Transverse colon (tissue), 4 donors: ENCODE results near the gene C10orf143. TPM values are rescaled to one million over a fixed set of nuclear protein-coding genes. Genes with fewer than 3 reads are reported as not detected.

Experiments
- DNase-seq: peaks from one replicate; pipeline ENCODE4 v3.0.0-alpha.2; 2019
- H3K27ac ChIP-seq, 4 donors: fragments of 200-600 bp; sonication (generic); 2 replicates each; pipeline ENCODE4 v1.5.1; 2016 to 2018; ENCODE audit warnings: inconsistent platforms in 4 of 4
- H3K27me3 ChIP-seq: fragments of 200-600 bp; sonication (generic); 2 replicates; pipeline ENCODE4 v1.5.1; 2017; ENCODE audit warnings: inconsistent platforms
- H3K36me3 ChIP-seq, 4 donors: fragments of 200-600 bp; sonication (generic); 2 replicates each; pipeline ENCODE4 v1.5.1; 2017 to 2019; ENCODE audit warnings: inconsistent platforms in 4 of 4
- H3K4me1 ChIP-seq, 4 donors: fragments of 200-600 bp; sonication (generic); 2 replicates each; pipeline ENCODE4 v1.5.1; 2017 to 2020; ENCODE audit warnings: inconsistent platforms in 4 of 4
- H3K4me3 ChIP-seq, 4 donors: fragments of 200-600 bp; sonication (generic); 1 replicate in 1 of 4; 2 replicates in 3 of 4; pipeline versions ENCODE4 v1.5.1 to v1.6.1; 2017 to 2019; ENCODE audit warnings: inconsistent platforms in 4 of 4
- H3K9me3 ChIP-seq, 2 donors: fragments of 200-600 bp; sonication (generic); 2 replicates each; pipeline ENCODE4 v1.5.1; 2017 to 2019; ENCODE audit warnings: inconsistent platforms in 2 of 2
- CTCF ChIP-seq, 5 experiments: fragments of 200-600 bp in 3 of 5; fragments of 450-650 bp in 2 of 5; sonication (generic) in 3 of 5; IDR thresholded peaks; 1 replicate in 2 of 5; 2 replicates in 3 of 5; pipeline ENCODE4 v1.5.1; 2016 to 2017; ENCODE audit warnings: antibody characterized with exemption in 5 of 5, inconsistent platforms in 3 of 5, mild to moderate bottlenecking in 2 of 5, moderate library complexity in 1 of 5
- EP300 ChIP-seq: sonication (generic); formaldehyde crosslinking; IDR thresholded peaks from one replicate; pipeline ENCODE4 v1.6.1; 2017; ENCODE audit warnings: antibody characterized with exemption, low read depth
- POLR2A ChIP-seq: fragments of 450-650 bp; IDR thresholded peaks from one replicate; pipeline ENCODE4 v1.6.1; 2016; ENCODE audit warnings: antibody characterized with exemption, mild to moderate bottlenecking, moderate library complexity
- POLR2AphosphoS5 ChIP-seq, 3 donors: sonication (generic); formaldehyde crosslinking; IDR thresholded peaks; one replicate each; pipeline ENCODE4 v1.6.1; 2016; ENCODE audit warnings: antibody characterized with exemption in 3 of 3
- WGBS, 2 donors: methylation state at CpG; one replicate each; pipeline ENCODE4 v1.1.5; 2018; ENCODE audit warnings: low coverage in 1 of 2; 5-methylcytosine and 5-hydroxymethylcytosine counted together
- in situ Hi-C, 4 donors: fragments of 200-750 bp; cut with MboI; loops; one replicate each; pipeline versions ENCODE4 v1.15.0 to v1.15.1; 2017; ENCODE audit warnings: low sequenced_read_pairs in 3 of 4, low pct_ligation_motif_present in 1 of 4, low pct_unique_long_range_greater_than_20kb in 1 of 4
- intact Hi-C: fragments of 100-400 bp; cut with DNase I; formaldehyde crosslinking; loops from one replicate; pipeline ENCODE4 v1.15.1; 2023; ENCODE audit warnings: low total_unique reads
- total RNA-seq, 4 donors: library from RNA; depleted of rRNA; stranded (reverse); fragments of >200 nt; gene quantifications; one replicate each; pipeline ENCODE4 v1.1.0, GENCODE V29; 2016

C10orf143 gene
- total RNA-seq, 4 donors from 2014 or later, result 3.8 to 4.0 TPM; not detected in 2

GRCh38 chr10:130141460-130141859 is 30.8 kb upstream of the C10orf143 start:
- DNase-seq, result no peak
- TF ChIP-seq EP300 (no peak), POLR2AphosphoS5 (IDR thresholded peaks at IDR 0.05) (no peak), POLR2A (no peak), CTCF (IDR thresholded peaks at IDR 0.05) (no peak)
- intact Hi-C loops, result no loop called here
- Histone ChIP-seq H3K4me3 (no peak overlapping the region), H3K36me3 (peaks cover 0 to 2% (median 0%) of the 10 kb centered on the region in 4 donors), H3K9me3 (no peaks in the 10 kb centered on the region), H3K4me1 (peaks cover 17 to 50% (median 20%) of the 10 kb centered on the region in 4 donors), H3K27ac (no peak overlapping the region), H3K27me3 (no peaks in the 10 kb centered on the region)
- WGBS, 2 donors, result 48% methylated on average over 1 of the region's 1 CpG; no CpG with 5 or more reads in 1 of the 2 donors
- in situ Hi-C loops, result no loop called here

DNA sequence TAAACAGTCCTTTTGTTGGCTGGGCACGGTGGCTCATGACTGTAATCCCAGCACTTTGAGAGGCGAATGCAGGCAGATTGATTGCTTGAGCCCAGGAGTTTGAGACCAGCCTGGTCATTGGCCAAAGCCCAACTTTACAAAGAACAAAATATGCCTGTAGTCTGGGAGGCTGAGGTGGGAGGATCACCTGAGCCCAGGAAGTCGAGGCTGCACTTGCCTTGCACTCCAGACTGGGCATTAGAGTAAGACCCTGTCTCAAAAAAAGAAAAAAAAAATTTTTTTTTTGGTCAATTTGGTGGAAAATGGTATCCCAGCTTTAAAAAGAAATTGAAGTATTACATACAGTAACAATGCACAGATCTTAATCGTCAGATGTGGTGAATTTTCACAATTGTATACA is 30.4 kb upstream of the C10orf143 start:
- Histone ChIP-seq H3K9me3 (no peaks in the 10 kb centered on the region), H3K4me1 (peaks cover 17 to 50% (median 20%) of the 10 kb centered on the region in 4 donors), H3K27ac (no peak overlapping the region), H3K4me3 (no peak overlapping the region), H3K27me3 (no peaks in the 10 kb centered on the region), H3K36me3 (no peaks in the 10 kb centered on the region)
- 77 to 80% methylated on average over 4 of the region's 4 CpGs for WGBS, 2 donors
- intact Hi-C loops (no loop called here), in situ Hi-C loops (no loop called here)
- DNase-seq, result no peak
- no peak for TF ChIP-seq POLR2A
- TF ChIP-seq CTCF (IDR thresholded peaks at IDR 0.05), result no peak
- TF ChIP-seq EP300, result no peak
- no peak for TF ChIP-seq POLR2AphosphoS5 (IDR thresholded peaks at IDR 0.05)

GRCh38 chr10:130140425-130140824 is 29.8 kb upstream of the C10orf143 start:
- WGBS, 2 donors, result 76 to 79% methylated on average over 1 of the region's 1 CpG
- no peak overlapping the region for H3K27ac ChIP-seq
- H3K36me3 ChIP-seq, result no peaks in the 10 kb centered on the region
- no peaks in the 10 kb centered on the region for H3K9me3 ChIP-seq
- DNase-seq, result no peak
- intact Hi-C loops, result no loop called here
- no peaks in the 10 kb centered on the region for H3K27me3 ChIP-seq
- no peak overlapping the region for H3K4me3 ChIP-seq
- in situ Hi-C loops, result no loop called here
- no peak for TF ChIP-seq POLR2AphosphoS5 (IDR thresholded peaks at IDR 0.05)
- TF ChIP-seq EP300, result no peak
- TF ChIP-seq CTCF (IDR thresholded peaks at IDR 0.05), result no peak
- no peak for TF ChIP-seq POLR2A
- peaks cover 21 to 56% (median 24%) of the 10 kb centered on the region in 4 donors for H3K4me1 ChIP-seq

GRCh38 chr10:130138479-130138866 is 27.8 kb upstream of the C10orf143 start:
- intact Hi-C loops (no loop called here), in situ Hi-C loops (no loop called here)
- H3K4me3 ChIP-seq, result no peak overlapping the region
- WGBS, 2 donors, result 54 to 56% methylated on average over 3 of the region's 3 CpGs
- H3K36me3 ChIP-seq, result no peaks in the 10 kb centered on the region
- no peaks in the 10 kb centered on the region for H3K27me3 ChIP-seq
- H3K4me1 ChIP-seq, result peaks cover 22 to 57% (median 24%) of the 10 kb centered on the region in 4 donors
- DNase-seq, result no peak
- TF ChIP-seq CTCF (IDR thresholded peaks at IDR 0.05) (no peak), EP300 (no peak), POLR2A (no peak), POLR2AphosphoS5 (IDR thresholded peaks at IDR 0.05) (no peak)
- no peaks in the 10 kb centered on the region for H3K9me3 ChIP-seq
- no peak overlapping the region for H3K27ac ChIP-seq
